T-helper 9 cell (primary cell): ENCODE measurements around the gene WASF2.
"Not testable (repeated sequence)": the region's sequence is repeated elsewhere in the genome, so short reads cannot be mapped to it uniquely, and the experiment has no call there.

Source experiments
- DNase-seq: peaks from one replicate; pipeline ENCODE4 v3.0.0-alpha.2; 2020

WASF2 gene

DNA sequence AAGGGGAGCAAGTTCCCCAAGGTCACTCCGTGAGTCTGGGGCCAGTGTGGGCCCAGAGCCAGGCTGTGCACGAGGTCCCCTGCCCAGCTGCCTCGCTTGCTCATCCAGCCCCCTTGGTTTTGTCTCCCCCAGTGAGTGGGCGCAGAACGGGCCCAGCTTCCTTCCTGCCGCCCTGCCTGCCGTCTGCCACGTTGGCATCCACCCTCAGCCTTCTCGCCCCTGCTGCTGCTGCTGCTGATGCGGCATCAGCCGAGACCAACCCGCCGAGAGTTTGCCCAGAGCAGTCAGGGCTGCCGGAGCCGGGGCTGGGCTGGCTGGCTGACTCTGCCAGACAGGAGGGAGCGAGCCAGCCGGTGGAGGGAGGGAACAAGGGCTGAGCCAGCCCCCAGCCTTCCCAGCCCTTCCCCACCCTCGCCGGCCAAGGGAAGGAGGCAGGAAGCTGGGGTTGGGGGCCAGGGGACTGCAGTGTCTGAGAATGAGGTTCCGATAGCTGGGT, 31.4 kb upstream of the WASF2 start:
- DNase-seq = peak; percentile 28

GRCh38 chr1:27520651-27521050, 30.7 kb upstream of the WASF2 start:
- DNase-seq = no peak

DNA sequence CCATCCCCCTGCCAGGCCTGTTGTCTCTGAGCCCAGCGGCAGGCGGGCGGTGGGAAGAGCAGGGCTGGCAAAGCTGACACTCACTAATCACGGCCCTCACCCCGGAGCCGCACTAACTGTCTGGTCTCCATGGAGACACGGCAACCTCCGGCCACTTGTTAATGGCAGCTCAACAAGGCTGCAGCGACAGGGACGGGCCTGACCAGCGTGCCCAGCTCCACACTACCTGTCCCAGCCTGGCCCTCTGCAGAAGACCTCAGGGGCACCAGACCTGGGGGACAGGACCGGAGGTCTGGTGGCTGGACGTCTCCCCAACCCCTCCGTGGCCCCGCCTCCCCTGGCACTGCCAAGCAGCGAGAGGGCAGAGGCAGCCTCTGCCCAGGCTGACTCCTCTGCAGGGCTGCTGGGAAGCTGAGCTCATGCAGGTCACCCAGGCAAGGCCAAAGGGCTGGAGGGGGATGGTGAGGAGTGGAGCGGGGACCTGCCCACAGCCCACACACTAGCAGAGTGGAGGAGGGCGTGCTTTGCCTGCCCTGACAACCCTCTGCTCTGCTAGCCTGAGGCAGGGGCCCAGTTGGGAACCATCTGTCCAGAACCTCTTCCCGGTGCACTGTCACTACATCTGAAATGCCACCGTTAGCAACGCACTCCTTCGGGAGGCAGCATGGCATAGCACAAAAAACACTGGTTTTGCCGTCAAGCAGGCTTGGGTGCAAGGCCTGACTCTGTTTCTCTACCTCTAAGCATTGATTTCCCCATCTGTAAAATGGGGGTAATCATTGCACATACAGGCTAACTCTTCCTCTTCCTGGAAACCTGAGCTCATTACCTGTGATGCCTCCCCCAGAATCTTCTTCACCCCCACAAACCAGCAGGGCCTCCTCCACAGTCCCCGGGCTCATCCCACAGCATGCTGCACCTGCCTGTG, 29.6 kb upstream of the WASF2 start:
- DNase-seq = no peak

- no peak for DNase-seq
Measured at GRCh38 chr1:27518808-27519207, 28.8 kb upstream of the WASF2 start.

GRCh38 chr1:27517907-27518718, 28.1 kb upstream of the WASF2 start:
- no peak for DNase-seq

DNA sequence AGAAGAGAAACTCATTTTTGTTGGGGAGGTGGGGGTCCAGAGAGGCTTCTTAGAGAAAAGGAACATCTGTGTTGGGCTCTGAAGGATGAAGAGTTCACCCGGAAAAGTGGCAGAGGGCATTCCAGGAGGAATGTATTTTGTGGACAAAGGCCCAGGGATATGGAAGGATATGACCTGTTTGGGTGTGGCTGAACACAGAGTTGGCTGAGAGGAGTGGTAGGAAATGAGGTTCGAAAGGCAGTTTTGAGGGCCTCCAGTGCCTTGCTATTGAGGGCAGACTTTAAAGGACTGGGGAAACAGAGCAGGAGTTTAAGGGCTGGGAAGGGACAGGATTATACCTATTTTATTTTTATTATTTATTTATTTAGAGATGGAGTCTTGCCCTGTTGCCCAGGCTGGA, 27.3 kb upstream of the WASF2 start:
- DNase-seq = no peak

- no peak for DNase-seq
Measured at GRCh38 chr1:27515626-27516025, 25.7 kb upstream of the WASF2 start.

- no peak for DNase-seq
Measured at GRCh38 chr1:27513958-27514357, 24.0 kb upstream of the WASF2 start.

GRCh38 chr1:27513528-27513927, 23.6 kb upstream of the WASF2 start:
- no peak for DNase-seq

GRCh38 chr1:27509127-27510080, 19.4 kb upstream of the WASF2 start:
- DNase-seq = no peak

GRCh38 chr1:27507960-27508665, 18.1 kb upstream of the WASF2 start:
- no peak for DNase-seq

DNA sequence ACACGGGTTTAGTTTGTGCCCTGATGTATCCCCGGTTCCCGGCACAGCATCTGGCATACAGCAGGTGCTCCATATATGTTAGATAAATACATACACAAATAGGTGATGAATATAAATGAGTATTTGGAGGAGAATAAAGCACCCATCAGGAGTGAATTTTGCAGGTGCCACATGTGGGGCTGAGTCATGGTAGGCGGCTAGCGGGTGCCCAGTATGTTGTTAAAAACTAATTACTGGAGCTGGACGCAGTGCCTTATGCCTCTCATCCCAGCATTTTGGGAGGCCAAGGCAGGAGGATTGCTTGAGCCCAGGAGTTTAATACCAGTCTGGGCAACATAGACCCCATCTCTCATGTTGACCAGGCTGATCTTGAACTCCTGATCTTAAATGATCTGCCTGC, 16.7 kb upstream of the WASF2 start:
- DNase-seq = no peak

- no peak for DNase-seq
Measured at GRCh38 chr1:27505420-27505680, 15.4 kb upstream of the WASF2 start.

GRCh38 chr1:27504588-27505419, 14.8 kb upstream of the WASF2 start:
- DNase-seq = no peak

GRCh38 chr1:27503844-27504587, 14.0 kb upstream of the WASF2 start:
- DNase-seq = no peak

DNA sequence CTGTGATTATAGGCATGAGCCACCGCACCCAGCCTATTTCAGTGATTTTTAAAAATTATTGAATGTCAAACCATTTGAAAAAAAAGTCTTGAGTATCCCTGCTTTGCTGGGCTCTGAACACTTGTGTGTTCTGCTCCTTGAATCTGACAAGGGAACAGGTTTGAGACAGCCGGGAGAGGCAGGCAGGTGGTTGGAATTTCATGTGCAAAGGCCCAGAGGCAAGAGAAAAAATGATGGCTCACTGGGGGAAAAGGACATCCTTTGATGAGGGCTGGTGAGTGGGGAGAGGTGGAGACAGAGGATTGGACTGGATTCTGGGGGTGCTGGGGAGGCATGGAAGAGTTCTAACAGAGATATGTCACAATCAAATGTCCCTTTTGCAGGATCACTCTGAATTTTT, 13.1 kb upstream of the WASF2 start:
- DNase-seq = no peak

GRCh38 chr1:27501159-27501558, 11.2 kb upstream of the WASF2 start:
- DNase-seq = not testable (repeated sequence)

- no peak for DNase-seq
Measured at GRCh38 chr1:27499142-27499541, 9.2 kb upstream of the WASF2 start.

GRCh38 chr1:27496604-27497155, 6.7 kb upstream of the WASF2 start:
- no peak for DNase-seq

DNA sequence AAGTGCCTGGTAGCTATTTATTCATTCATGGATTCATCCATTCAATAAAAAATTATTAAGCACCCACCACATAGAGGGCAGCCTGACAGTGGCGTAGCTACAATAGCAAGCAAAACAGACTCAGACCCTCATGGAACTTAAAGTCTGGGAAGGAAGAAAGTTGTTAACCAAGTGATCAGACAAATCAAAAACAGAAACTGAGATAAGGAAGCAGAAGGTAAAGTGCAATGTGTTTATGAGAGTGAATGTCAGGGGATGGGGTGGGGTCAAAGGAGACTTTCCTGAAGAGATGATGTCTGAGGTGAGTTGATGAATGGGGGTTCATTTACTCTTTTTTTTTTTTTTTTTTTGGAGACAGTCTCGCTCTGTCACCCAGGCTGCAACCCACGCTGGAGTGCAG, 2.8 kb upstream of the WASF2 start:
- no peak for DNase-seq
